ENCODE results near the gene KCNA5. TPM values are rescaled to one million over a fixed set of nuclear protein-coding genes. Genes with fewer than 3 reads are reported as not detected.

Gene KCNA5
- total RNA-seq, 2 donors from 2014 or later, result 0.33 to 2.6 TPM

- DNase-seq, result no peak
- Histone ChIP-seq H3K27ac (no peak overlapping the region), H3K9me3 (no peaks in the 10 kb centered on the region), H3K4me3 (no peak overlapping the region), H3K36me3 (replicated peaks in 1 of 2; ENCODE audit: insufficient read depth in 1 of 2, low read depth in 2 of 2) (no peaks in the 10 kb centered on the region), H3K4me1 (no peaks in the 10 kb centered on the region), H3K27me3 (no peaks in the 10 kb centered on the region)
- 72 to 76% methylated on average over 9 of the region's 9 CpGs for WGBS, 2 donors
- no peak for TF ChIP-seq POLR2A (IDR thresholded peaks at IDR 0.05)
- TF ChIP-seq CTCF (IDR thresholded peaks at IDR 0.05), result no peak
- intact Hi-C loops (cut with DNase I), result no loop called here
- no peak for ATAC-seq
Observed at GRCh38 chr12:5037795-5038357, 5.8 kb upstream of the KCNA5 start.

- Histone ChIP-seq H3K27ac (no peak overlapping the region), H3K9me3 (no peaks in the 10 kb centered on the region), H3K4me3 (no peak overlapping the region), H3K4me1 (no peaks in the 10 kb centered on the region), H3K36me3 (replicated peaks in 1 of 2; ENCODE audit: insufficient read depth in 1 of 2, low read depth in 2 of 2) (no peaks in the 10 kb centered on the region), H3K27me3 (no peaks in the 10 kb centered on the region)
- intact Hi-C loops (cut with DNase I), result no loop called here
- ATAC-seq (no peak), DNase-seq (no peak)
- no peak for TF ChIP-seq POLR2A (IDR thresholded peaks at IDR 0.05)
- WGBS, 2 donors, result 17 to 24% methylated on average over 4 of the region's 4 CpGs
Observed at GRCh38 chr12:5038781-5039311, 4.8 kb upstream of the KCNA5 start.

- no peak for ATAC-seq
- Histone ChIP-seq H3K9me3 (no peaks in the 10 kb centered on the region), H3K36me3 (replicated peaks in 1 of 2; ENCODE audit: insufficient read depth in 1 of 2, low read depth in 2 of 2) (no peaks in the 10 kb centered on the region), H3K4me3 (no peak overlapping the region), H3K4me1 (no peaks in the 10 kb centered on the region), H3K27ac (no peak overlapping the region), H3K27me3 (no peaks in the 10 kb centered on the region)
- no peak for TF ChIP-seq CTCF (IDR thresholded peaks at IDR 0.05)
- no peak for TF ChIP-seq POLR2A (IDR thresholded peaks at IDR 0.05)
- WGBS, 2 donors, result 71 to 80% methylated on average over 3 of the region's 3 CpGs
- intact Hi-C loops (cut with DNase I), result no loop called here
- DNase-seq, result no peak
Observed at GRCh38 chr12:5039815-5040214, 3.9 kb upstream of the KCNA5 start.

- TF ChIP-seq CTCF (IDR thresholded peaks at IDR 0.05) (no peak), POLR2A (IDR thresholded peaks at IDR 0.05) (no peak)
- H3K27ac ChIP-seq, result no peak overlapping the region
- H3K36me3 ChIP-seq (replicated peaks in 1 of 2; ENCODE audit: insufficient read depth in 1 of 2, low read depth in 2 of 2), result no peaks in the 10 kb centered on the region
- no peak for DNase-seq
- 38 to 49% methylated on average over 5 of the region's 5 CpGs for WGBS, 2 donors
- no peaks in the 10 kb centered on the region for H3K27me3 ChIP-seq
- no peak overlapping the region for H3K4me3 ChIP-seq
- H3K9me3 ChIP-seq, result no peaks in the 10 kb centered on the region
- no peaks in the 10 kb centered on the region for H3K4me1 ChIP-seq
- intact Hi-C loops (cut with DNase I), result no loop called here
- ATAC-seq, result no peak
Observed at GRCh38 chr12:5040368-5040767, 3.3 kb upstream of the KCNA5 start.

GRCh38 chr12:5044420-5045295, 979 bp downstream of the KCNA5 start:
- 41 to 46% methylated on average over 39 to 65 of the region's 71 CpGs for WGBS, 2 donors
- Histone ChIP-seq H3K4me1 (no peaks in the 10 kb centered on the region), H3K27ac (no peak overlapping the region), H3K9me3 (no peaks in the 10 kb centered on the region), H3K27me3 (no peaks in the 10 kb centered on the region), H3K4me3 (no peak overlapping the region), H3K36me3 (replicated peaks in 1 of 2; ENCODE audit: insufficient read depth in 1 of 2, low read depth in 2 of 2) (no peaks in the 10 kb centered on the region)
- intact Hi-C loops (cut with DNase I), result no loop called here
- DNase-seq, result no peak
- TF ChIP-seq CTCF (IDR thresholded peaks at IDR 0.05) (no peak), POLR2A (IDR thresholded peaks at IDR 0.05) (no peak)
- ATAC-seq, result no peak
